Activated effector memory CD4-positive, alpha-beta T cell treated with anti-CD3 and anti-CD28 coated beads, Interleukin-2, amount 50 U/mL, for 16 hours (primary cell): ENCODE data around the gene COMT.

Experiments
- DNase-seq: peaks from one replicate; pipeline ENCODE4 v3.0.0-alpha.2; 2020

Gene COMT

GRCh38 chr22:19970479-19971275 lies 29.1 kb downstream of the COMT start:
- peak; percentile 92 for DNase-seq

DNA sequence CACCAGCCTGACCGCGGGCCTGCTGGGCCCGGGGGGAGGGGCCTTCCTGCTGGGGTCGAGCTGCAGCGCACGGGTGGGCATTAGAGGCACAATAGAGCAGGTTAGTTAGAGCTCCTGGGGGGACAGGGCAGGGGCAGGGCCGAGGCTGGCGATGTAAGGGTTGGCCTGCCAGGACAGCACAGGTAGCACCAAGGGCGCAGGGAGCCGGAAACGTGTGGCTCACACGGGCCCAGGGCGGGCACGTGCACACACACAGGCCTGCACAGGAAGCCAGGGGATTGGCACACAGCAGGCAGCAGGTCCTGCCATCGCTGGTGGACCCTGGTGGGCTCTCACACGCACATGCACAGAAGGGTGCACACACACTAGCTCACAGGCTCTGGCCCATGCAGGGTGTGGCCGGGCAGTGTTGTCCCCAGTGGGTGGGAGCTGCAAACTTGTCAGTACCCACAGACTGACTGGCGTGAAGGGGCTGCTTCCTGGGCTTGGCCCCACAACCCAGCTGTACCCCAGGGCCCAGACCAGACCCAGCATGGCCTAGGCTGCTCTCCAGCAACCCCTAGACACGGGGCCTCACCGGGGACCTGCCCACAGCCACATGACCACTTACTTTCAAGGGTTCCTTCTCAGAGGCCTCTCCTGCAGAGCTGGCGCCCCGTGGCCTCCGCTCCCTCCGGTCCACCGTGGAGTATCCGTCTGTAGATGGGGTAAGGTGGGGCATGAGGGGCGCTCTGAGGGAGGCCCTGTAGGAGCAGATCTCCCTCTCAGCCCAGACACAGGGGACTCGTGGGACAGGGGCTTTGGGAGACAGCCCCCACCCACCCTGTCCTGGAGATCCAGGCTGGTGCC lies 29.9 kb downstream of the COMT start:
- DNase-seq, result no peak

- DNase-seq, result no peak
Measured at GRCh38 chr22:19972251-19972650, 30.7 kb downstream of the COMT start.

- no peak for DNase-seq
Measured at GRCh38 chr22:19972652-19973550, 31.3 kb downstream of the COMT start.

- DNase-seq, result no peak
Measured at GRCh38 chr22:19973551-19974267, 32.1 kb downstream of the COMT start.

DNA sequence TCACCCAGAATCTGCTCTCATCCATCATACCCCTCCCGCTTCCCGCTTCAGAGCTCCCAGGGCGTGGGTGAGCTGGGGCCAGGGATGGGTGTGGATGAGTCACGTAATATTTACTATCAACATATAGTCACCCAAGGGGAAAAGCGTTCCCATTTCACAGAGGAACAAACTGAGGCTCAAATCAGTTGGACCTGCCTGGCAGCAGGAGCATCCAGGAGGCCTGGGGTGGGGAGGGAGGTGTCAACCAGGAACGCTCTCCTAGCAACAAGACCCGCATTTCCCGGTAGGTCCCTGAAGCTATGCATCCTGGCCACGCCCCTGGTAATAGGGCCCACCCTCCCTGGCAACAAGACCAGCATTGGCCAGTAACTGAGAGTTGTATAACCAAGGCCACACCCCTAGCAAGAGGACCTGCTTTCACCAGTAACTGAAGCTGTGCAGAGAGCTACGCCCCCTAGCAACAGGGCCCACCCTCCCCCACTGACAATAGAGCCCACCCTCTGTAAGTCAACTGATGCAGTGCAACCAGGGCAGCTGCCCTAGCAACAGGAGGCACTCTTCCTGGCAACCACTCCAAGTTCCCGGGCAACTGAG lies 32.8 kb downstream of the COMT start:
- DNase-seq, result no peak

DNA sequence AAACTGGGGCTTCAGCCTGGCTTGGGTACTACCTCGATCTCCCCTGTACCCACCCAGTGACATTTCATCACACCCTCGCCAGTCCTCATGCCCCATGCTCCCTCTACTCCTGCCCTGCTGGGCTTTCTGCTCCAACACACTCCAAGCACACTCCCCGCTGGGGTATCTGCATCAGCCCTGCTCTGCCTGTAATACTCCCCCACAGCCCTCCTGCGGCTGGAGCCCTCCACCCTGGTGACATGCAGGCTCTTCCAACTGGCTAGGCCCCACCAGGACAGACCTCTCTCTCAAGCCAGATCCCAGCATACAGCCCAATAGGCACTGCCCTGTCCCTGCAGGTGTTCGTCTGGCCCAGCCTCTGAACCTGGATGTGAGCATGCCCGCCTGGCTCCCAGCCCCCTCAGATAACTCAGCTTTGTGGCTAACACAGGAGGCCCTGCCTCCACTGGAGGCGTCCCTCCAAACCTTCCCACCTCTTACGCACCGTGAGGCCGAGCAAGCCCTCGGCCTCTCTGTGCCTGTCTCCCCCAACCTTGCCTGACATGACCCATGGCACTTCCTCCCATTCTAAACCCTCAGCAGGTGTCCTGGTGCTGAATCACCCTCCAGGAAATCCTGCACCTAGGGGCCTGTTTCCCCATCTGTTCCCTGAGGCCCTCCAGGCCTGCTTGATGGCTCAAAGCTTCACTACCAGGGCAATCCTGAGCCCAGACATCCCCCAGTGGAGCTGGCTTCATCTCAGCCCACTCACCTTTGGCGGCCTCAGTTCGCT lies 33.5 kb downstream of the COMT start:
- no peak for DNase-seq

- no peak for DNase-seq
Measured at GRCh38 chr22:19975707-19976035, 34.1 kb downstream of the COMT start.

DNA sequence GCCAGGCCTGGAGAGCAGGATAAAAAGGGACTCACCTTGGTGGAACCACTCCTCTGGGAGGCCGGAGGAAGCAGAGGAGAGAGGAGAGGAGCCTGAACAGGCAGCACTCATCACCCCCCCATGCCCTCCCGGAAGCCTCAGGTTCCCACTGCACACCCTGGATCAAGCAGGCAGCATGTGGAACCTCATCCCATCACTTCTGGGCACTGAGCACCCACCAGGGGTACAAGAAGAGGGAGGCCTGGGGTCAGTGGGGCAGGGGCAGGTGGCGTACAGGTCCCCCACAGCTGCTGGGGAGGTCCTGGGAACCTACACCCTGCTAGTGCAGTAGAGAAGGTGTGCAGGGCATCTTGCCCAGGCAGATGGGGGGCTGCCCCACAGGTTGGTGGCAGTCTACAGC lies 35.1 kb downstream of the COMT start:
- DNase-seq, result no peak

GRCh38 chr22:19977296-19978243 lies 36.0 kb downstream of the COMT start:
- no peak for DNase-seq

DNA sequence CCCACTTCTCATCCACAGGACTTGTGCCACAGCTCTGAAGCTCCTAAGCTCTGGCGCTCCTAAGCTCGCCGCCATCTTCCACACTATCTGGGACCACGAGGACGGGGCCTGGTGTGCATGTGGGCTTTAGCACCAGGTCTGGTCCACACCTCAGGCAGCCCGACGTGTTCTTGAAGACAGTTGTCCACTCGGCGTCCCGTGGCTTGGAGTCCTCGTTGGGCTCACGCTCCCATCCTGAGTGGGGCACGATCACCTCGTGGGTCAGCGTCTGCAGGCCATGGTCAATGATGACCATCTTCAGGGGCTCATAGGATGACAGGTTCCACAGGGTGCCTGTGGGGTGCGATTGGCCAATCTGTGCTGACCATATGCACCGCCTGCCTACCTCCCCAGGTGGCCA lies 37.2 kb downstream of the COMT start:
- no peak for DNase-seq

DNA sequence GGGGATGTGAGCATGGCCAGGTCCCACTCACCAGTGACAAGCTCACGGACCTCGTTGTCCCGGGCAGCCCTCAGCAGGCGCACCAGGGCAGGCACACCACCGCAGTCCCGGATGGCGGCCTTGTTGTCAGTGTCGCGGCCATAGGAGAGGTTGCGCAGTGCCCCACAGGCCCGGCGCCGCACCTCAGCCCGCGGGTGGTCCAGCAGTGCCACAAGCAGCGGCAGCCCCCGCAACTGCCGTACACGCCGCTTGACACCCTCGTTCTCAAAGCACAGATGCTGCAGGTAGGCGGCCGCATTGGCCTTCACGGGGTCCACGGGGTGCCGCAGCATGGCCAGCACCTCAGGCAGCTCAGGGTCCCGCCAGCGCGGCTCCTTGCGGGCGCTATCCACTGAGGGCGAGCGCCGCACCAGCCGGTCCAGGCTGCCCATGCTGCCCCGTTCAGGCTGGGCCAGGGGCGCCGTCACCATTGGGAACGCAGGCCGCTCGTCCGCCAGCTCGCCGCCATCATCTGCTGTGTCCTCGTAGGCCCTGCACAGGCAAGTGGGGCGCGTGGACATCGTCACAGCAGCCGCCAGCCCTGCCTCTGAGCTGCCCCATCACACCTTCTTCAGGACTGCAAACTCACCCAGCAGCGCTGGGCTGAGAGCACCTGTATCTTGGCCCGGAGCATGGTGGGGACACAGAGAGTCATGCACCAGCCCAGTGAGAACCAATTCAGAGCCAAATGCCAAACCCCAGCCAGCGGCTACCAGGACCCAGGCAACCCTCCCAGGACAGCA lies 38.3 kb downstream of the COMT start:
- DNase-seq, result no peak

GRCh38 chr22:19980766-19981165 lies 39.2 kb downstream of the COMT start:
- no peak for DNase-seq

GRCh38 chr22:19981171-19981960 lies 39.8 kb downstream of the COMT start:
- no peak for DNase-seq

GRCh38 chr22:19981961-19982920 lies 40.7 kb downstream of the COMT start:
- DNase-seq, result no peak

- DNase-seq, result no peak
Measured at GRCh38 chr22:19982991-19983578, 41.5 kb downstream of the COMT start.

DNA sequence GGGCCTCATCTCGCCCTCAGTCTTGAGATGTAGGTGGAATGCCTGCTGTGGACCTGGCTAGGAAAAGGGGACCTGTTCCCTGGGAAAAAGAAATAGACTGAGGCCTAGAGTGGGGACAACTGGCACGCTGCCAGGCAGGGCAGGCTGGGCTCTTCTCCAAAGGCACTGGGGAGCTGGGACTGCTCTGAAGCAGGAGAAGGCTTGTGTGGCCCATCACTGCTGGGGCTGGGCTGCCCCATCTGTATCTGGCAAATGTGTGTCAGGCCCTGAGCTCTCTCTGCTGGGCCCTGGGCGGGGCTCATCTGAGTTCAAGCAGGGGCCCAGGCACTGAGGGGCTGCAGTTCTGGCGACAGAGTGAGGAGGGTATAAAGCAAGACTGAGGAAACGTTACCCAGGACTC lies 42.2 kb downstream of the COMT start:
- DNase-seq, result no peak
